Stomach (tissue), 9 donors: ENCODE measurements around the gene ATXN1. TPM values are rescaled to one million over a fixed set of nuclear protein-coding genes. Genes with fewer than 3 reads are reported as not detected.

Experiments used
- DNase-seq, 2 donors: peaks; one replicate each; pipeline versions ENCODE4 v3.0.0 to v3.0.0-alpha.2; 2013 to 2019
- H3K27ac ChIP-seq, 5 donors: fragments of 200-600 bp in 4 of 5; sonication (generic) in 4 of 5; one replicate each; pipeline ENCODE4 v1.5.1; 2013 to 2019; ENCODE audit warnings: mild to moderate bottlenecking in 1 of 5, moderate library complexity in 1 of 5
- H3K27me3 ChIP-seq, 3 donors: fragments of 200-600 bp; sonication (generic); one replicate each; pipeline ENCODE4 v1.5.1; 2017 to 2019; ENCODE audit warnings: mixed run types in 1 of 3
- H3K36me3 ChIP-seq, 4 donors: fragments of 200-600 bp; sonication (generic); 1 replicate in 3 of 4; 2 replicates in 1 of 4; pipeline ENCODE4 v1.5.1; 2016 to 2019
- H3K4me1 ChIP-seq, 4 donors: fragments of 200-600 bp; sonication (generic); one replicate each; pipeline ENCODE4 v1.5.1; 2016 to 2019
- H3K4me3 ChIP-seq, 4 donors: fragments of 200-600 bp; sonication (generic) in 3 of 4; one replicate each; pipeline ENCODE4 v1.5.1; 2016 to 2019; ENCODE audit warnings: mild to moderate bottlenecking in 1 of 4
- H3K9me3 ChIP-seq, 4 donors: fragments of 200-600 bp; sonication (generic); one replicate each; pipeline ENCODE4 v1.5.1; 2016 to 2019
- CTCF ChIP-seq, 7 experiments: fragments of 450-650 bp in 4 of 7; fragments of 200-600 bp in 3 of 7; sonication (generic) in 3 of 7; IDR thresholded peaks; one replicate each; pipeline ENCODE4 v1.5.1; 2016 to 2019; ENCODE audit warnings: antibody characterized with exemption in 7 of 7, control low read depth in 2 of 7, mild to moderate bottlenecking in 1 of 7
- EP300 ChIP-seq: sonication (generic); formaldehyde crosslinking; IDR thresholded peaks from one replicate; pipeline ENCODE4 v1.6.1; 2017; ENCODE audit warnings: antibody characterized with exemption
- POLR2A ChIP-seq, 4 donors: fragments of 450-650 bp; IDR thresholded peaks; one replicate each; pipeline ENCODE4 v1.6.1; 2016; ENCODE audit warnings: antibody characterized with exemption in 4 of 4, control low read depth in 2 of 4, mild to moderate bottlenecking in 1 of 4, moderate library complexity in 1 of 4
- POLR2AphosphoS5 ChIP-seq, 3 donors: sonication (generic); formaldehyde crosslinking; IDR thresholded peaks; one replicate each; pipeline ENCODE4 v1.6.1; 2016; ENCODE audit warnings: antibody characterized with exemption in 3 of 3
- WGBS, 5 donors: extraction: QIAGEN DNeasy Blood & Tissue Kit in 3 of 5; methylation state at CpG; one replicate each; pipeline versions ENCODE4 v1.1.5 to v1.1.7; 2013 to 2018; 5-methylcytosine and 5-hydroxymethylcytosine counted together
- intact Hi-C: fragments of 100-400 bp; cut with DNase I; formaldehyde crosslinking; loops from one replicate; pipeline ENCODE4 v1.15.1; 2023; ENCODE audit warnings: low total_unique reads
- polyA plus RNA-seq, 3 donors: library from polyadenylated mRNA; stranded (reverse); fragments of 200-250 nt; gene quantifications; one replicate each; pipeline ENCODE4 v1.2.3, GENCODE V29; 2013
- total RNA-seq, 5 donors: library from RNA; depleted of rRNA; stranded (reverse); fragments of >200 nt; gene quantifications; one replicate each; pipeline versions ENCODE4 v1.1.0 to v1.2.3, GENCODE V29; 2014 to 2016
- donor health status: healthy with polysubstance abuse.
- donor health status: Bipolar disorder and iron deficiency.
- donor health status: healthy.

ATXN1 gene
- total and polyA plus RNA-seq, 8 donors, result 5.2 to 106 (median 39.0) TPM

- Histone ChIP-seq H3K36me3 (no peaks in the 10 kb centered on the region), H3K27ac (no peak overlapping the region), H3K4me1 (peaks cover 0 to 28% (median 12%) of the 10 kb centered on the region in 4 donors), H3K4me3 (no peak overlapping the region), H3K27me3 (no peaks in the 10 kb centered on the region), H3K9me3 (no peaks in the 10 kb centered on the region)
- no peak for DNase-seq
- intact Hi-C loops, result no loop called here
- no peak for TF ChIP-seq POLR2AphosphoS5 (IDR thresholded peaks at IDR 0.05)
- TF ChIP-seq EP300, result no peak
- TF ChIP-seq CTCF (IDR thresholded peaks at IDR 0.05), result no peak
- TF ChIP-seq POLR2A (IDR thresholded peaks at IDR 0.05), result no peak
- WGBS, 5 donors, result 59 to 81% (median 66%) methylated on average over 3 of the region's 3 CpGs
Observed at GRCh38 chr6:16374016-16374415, 387.2 kb downstream of the ATXN1 start.

- intact Hi-C loops, result no loop called here
- H3K4me1 ChIP-seq, result peaks cover 0 to 28% (median 16%) of the 10 kb centered on the region in 4 donors
- no peaks in the 10 kb centered on the region for H3K9me3 ChIP-seq
- no peaks in the 10 kb centered on the region for H3K36me3 ChIP-seq
- no peak overlapping the region for H3K4me3 ChIP-seq
- no peak for DNase-seq
- no peaks in the 10 kb centered on the region for H3K27me3 ChIP-seq
- TF ChIP-seq POLR2AphosphoS5 (IDR thresholded peaks at IDR 0.05) (no peak), CTCF (IDR thresholded peaks at IDR 0.05) (no peak)
- 96 to 100% (median 98%) methylated on average over 1 of the region's 1 CpG for WGBS, 5 donors
- H3K27ac ChIP-seq, result no peak overlapping the region
Observed at GRCh38 chr6:16372029-16372776, 389.1 kb downstream of the ATXN1 start.

DNA sequence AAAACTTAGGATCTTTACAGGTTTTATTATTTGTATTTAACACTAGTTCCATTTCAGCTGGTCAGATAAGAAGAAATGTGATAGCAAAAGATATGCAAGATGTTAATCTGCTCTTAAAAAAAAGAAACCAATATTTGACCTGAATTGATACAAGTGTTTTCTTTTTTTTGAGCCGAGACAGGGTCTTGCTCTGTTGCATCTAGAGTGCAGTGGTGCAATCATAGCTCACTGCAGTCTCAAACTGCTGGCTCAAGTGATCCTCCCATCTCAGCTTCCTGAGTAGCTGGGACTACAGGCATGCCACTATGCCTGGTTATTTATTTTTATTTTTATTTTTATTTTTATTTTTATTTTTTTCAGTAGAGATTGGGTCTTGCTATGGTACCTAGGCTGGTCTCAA lies 389.9 kb downstream of the ATXN1 start:
- H3K27me3 ChIP-seq, result no peaks in the 10 kb centered on the region
- no peak overlapping the region for H3K4me3 ChIP-seq
- 52 to 88% (median 68%) methylated on average over 1 of the region's 1 CpG for WGBS, 5 donors
- intact Hi-C loops, result no loop called here
- TF ChIP-seq POLR2A (IDR thresholded peaks at IDR 0.05) (no peak), POLR2AphosphoS5 (IDR thresholded peaks at IDR 0.05) (no peak), EP300 (no peak), CTCF (IDR thresholded peaks at IDR 0.05) (no peak)
- H3K9me3 ChIP-seq, result no peaks in the 10 kb centered on the region
- peaks cover 0 to 32% (median 18%) of the 10 kb centered on the region in 4 donors for H3K4me1 ChIP-seq
- H3K36me3 ChIP-seq, result no peaks in the 10 kb centered on the region
- H3K27ac ChIP-seq, result no peak overlapping the region
- no peak for DNase-seq

GRCh38 chr6:16370943-16371342 lies 390.3 kb downstream of the ATXN1 start:
- Histone ChIP-seq H3K4me1 (peaks cover 0 to 31% (median 17%) of the 10 kb centered on the region in 4 donors), H3K36me3 (no peaks in the 10 kb centered on the region), H3K9me3 (no peaks in the 10 kb centered on the region), H3K27ac (no peak overlapping the region), H3K4me3 (no peak overlapping the region), H3K27me3 (no peaks in the 10 kb centered on the region)
- intact Hi-C loops, result no loop called here
- 56 to 68% (median 64%) methylated on average over 2 of the region's 2 CpGs for WGBS, 5 donors
- no peak for DNase-seq
- TF ChIP-seq CTCF (IDR thresholded peaks at IDR 0.05) (no peak), EP300 (no peak), POLR2A (IDR thresholded peaks at IDR 0.05) (no peak), POLR2AphosphoS5 (IDR thresholded peaks at IDR 0.05) (no peak)
